HG03558 (cell line): ENCODE results near the gene BMF.
"Not testable (repeated sequence)": the region's sequence is repeated elsewhere in the genome, so short reads cannot be mapped to it uniquely, and the experiment has no call there.

Experiments
- ATAC-seq: cut with Tn5 transposase; IDR thresholded peaks from one replicate; pipeline ENCODE4 v1.9.1; 2021; ENCODE audit warnings: moderate number of reproducible peaks; ENCODE audit not compliant: unreplicated experiment; ENCODE audit errors: extremely low read depth

The BMF gene

DNA sequence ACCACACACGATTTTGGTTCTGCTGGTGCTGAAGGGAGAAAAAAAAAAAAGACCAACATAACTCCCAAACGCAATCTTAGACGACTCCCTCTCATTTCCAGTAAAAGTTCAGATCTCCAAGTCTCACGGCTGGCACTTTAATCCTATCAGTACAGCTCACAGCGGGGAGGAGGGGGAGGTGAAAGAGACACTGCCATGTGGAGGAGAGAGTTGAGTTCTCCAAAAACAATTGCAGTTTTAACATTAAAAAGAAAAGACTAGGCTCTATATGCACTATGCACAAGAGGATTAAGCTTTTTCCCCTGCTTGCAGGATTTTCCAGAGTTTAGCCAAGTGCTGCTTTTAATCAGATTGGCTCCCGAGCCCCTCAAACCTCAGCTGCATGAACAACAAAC, 16.8 kb downstream of the BMF start:
- ATAC-seq: no peak

DNA sequence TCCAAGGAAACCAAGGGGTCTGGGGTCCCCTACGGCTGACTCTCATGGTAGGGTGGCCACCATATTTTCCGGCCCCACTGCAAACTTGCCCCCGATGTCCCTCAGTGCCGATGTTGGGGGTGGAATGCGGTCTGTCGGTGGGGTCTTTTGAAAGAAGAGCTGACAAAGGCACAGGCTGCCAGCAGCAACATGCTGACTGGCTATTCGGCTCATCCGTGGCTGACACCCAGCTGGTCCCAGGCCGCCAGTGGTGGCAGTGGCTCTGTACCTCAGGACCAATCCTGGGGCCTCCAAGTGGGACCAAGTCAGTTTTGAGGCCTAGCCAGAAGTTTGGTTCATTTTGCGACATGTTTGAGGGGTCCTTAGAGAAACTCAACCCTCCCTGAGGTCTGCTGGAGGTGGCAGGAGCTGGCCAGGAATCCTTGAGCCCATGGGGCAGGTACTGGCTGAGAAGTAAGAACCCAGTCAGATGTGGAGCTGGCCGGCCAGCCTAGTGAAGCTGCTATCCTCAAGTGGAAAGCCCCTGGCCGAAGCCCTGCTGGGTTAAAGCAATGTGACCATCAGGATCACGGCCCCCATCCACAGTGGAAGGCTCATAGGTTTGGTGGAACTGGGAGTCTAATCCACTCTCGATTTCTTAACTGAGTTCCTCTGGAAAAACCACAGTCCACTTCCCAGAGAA, 17.8 kb downstream of the BMF start:
- ATAC-seq: no peak

DNA sequence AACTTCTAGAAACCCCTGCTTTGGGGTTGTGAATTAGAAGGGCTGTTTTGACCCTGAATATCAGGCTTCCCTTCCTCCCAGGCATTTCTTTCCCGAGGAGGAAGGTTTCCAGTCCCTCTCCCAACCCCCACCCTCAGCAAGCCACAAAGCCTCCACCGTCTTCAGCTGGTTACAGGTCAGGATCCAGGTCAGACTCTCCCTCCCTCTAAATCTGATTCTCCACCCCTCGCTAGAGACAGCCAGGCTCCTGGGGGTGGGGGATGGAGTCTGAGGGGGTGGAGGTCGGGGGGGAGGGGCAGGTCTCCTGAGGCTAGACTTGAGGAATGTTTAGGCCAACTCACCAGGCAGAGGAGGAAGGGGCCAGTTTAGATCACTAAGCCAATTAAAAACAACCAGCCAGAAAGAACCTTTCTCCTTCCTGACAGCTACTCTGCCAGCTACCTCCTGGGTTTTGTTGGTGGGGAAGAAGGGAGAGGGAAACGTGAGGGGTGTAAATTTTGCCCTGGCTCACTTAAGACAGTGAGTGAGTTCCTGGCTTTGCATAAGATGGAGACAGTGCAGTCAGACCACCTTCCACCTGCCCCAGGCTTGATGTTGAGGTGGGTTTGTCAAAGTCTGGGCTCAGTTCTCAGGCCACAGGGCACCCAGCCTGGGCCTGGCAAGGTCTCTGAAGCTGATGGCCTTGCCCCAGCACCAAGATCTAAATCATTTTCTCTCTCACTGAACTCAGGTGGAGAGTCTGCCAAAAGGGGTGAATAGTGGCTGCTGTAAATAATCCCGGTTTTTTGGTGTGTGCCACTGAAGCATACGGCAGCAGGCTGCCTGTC, 19.5 kb downstream of the BMF start:
- no peak for ATAC-seq

- ATAC-seq: no peak
Observed at GRCh38 chr15:40087991-40088928, 20.4 kb downstream of the BMF start.

DNA sequence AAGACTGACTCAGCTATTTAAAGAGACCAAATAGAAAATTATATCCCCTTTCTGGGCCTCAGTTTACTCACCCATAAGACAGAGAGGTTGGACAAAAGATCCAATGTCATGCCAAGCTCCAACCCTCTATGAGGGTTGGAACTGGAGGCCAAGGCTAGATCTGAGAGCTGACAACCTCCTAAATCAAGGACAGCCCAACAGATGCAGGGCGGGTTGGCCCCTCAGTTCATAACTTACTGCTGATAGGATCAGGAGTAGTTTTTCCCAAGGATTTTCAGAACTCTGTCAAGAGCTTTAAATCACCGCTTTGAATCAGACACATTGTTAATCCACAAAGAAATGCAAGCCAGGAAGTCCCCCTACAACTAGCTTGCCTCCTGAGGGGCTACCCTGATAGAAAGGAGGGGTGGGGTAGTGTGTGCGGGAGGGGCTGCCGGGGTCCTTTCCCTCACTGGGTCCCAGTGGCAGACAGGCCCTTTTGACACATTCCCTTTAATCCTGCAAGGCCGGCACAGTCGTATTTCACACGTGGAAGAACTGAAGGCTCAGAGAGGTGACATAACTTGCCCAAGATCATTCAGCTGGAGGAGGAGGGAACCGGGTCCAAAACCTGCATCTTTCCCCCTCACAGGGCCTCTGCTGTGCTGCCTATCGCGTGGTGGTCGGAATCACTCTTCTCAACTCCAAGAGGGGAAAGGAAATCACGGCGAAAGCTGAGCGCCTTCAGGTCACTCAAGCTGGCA, 21.4 kb downstream of the BMF start:
- no peak for ATAC-seq

DNA sequence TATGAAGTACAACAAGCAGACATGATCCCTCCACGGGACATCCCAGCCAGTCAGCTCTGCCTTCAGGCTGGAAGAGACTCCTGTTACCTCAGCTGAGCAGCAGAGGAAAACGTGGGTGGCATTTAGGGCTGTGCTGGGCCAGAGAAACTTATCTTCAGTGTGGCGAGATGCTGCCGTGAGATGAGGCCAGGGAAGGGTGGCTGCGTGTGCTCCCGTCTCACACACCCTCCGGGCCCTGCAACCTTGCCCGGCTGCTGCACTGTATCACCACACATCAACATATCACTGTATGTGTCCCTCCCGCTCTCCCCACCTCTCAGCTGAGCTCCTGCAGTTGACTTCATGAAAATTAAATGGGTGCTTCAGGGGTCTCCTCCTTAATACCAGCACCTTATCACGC, 23.4 kb downstream of the BMF start:
- no peak for ATAC-seq

- ATAC-seq: no peak
Observed at GRCh38 chr15:40084650-40085049, 24.0 kb downstream of the BMF start.

- ATAC-seq: no peak
Observed at GRCh38 chr15:40082195-40082883, 26.3 kb downstream of the BMF start.

DNA sequence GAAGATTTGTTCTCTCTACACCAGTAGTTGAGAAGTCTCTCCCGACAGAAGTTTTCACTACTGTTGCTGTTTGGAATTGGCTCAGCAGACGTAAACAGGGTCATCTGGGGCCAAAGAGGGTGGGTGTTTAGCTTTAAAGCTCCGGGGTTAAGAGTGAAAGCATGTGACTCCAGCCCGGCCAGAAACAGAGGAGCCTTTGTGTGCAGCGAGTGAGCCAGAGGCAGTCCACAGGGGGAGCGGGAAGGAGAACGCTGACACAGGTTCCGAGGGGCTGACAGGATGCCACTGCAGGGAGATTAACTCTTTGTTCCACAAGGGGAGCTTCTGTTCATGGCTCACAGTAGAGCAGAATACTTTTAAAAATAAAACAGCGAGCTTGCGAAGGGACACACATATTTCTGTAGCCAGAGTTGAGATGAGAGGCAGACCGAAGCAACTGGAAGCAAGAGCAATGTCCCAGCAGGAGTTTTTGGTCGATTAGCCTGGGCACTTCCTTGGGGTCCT, 26.9 kb downstream of the BMF start:
- ATAC-seq: no peak

DNA sequence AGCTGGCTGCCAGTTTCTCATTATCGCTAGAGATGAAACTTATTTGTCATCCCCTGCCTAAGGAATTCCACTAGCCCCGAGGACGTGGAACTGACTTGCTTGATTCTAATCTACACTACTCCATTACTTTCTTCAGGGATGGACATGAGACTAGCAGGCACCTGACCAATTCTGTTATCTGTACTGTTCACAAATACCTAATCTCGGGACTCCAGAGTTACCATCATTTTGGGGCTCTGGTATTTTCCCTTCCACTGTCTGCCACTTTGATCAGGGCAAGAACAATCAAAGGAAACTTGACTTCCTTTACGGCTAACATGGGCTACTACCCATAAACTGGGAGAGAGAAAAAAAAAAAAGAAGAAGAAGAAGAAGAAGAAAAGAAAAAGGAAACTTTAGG, 27.8 kb downstream of the BMF start:
- ATAC-seq: no peak

- no peak for ATAC-seq
Observed at GRCh38 chr15:40080104-40080503, 28.6 kb downstream of the BMF start.

- no peak for ATAC-seq
Observed at GRCh38 chr15:40079456-40079855, 29.2 kb downstream of the BMF start.

DNA sequence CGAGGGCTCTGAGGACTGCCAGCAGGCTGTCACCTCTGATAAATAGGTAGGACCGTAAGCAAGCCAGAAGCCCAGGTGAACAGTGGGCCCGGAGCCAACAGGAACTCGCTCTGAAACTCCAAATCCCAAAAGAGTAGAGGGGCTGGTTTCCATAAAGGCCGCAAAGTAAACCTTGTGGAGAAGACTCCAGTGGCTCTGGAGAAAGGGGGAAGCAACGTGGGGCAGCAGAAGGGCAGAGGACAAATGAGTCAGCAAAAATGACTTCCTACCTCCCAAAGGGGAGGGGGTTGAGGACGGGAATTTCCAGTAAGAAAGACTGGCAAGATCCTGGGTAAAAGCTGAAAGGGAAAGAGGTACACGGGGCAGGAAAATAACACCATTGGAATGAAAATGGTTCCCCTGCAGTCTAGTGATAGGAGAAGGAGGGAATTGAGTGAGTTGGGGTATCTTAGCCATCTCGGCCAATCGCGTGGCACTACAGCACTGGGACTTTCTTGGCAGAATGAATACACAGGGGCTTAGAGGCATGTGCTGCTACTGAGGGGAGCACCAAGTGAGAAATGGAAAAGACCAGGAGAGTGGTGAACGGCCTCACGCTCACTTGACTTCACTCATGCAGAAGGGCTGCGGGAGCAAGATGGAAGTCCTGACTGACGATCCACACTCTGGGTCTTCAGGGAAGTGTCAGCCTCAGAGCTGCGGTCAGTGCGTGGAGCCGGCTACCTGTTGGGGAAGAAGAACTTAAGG, 33.2 kb downstream of the BMF start:
- ATAC-seq: no peak

DNA sequence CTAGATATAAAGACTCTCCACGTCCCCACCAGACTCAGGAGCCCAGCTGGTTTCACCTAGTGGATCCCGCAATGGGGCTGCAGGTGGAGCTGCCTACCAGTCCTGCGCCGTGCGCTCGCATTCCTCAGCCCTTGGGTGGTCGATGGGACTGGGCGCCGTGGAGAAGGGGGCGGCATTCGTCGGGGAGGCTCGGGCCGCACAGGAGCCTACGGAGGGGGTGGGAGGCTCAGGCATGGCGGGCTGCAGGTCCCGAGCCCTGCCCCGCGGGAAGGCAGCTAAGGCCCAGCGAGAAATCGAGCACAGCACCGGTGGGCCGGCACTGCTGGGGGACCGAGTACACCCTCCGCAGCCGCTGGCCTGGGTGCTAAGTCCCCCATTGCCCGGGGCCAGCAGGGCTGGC, 34.0 kb downstream of the BMF start:
- ATAC-seq: not testable (repeated sequence)

GRCh38 chr15:40073716-40074490, 34.8 kb downstream of the BMF start:
- not testable (repeated sequence) for ATAC-seq

- ATAC-seq: no peak
Observed at GRCh38 chr15:40072216-40072990, 36.3 kb downstream of the BMF start.

GRCh38 chr15:40070608-40071218, 38.0 kb downstream of the BMF start:
- ATAC-seq: no peak
